ENCODE data around the gene THOP1.

GRCh38 chr19:2804156-2805004 lies 19.1 kb downstream of the THOP1 start:
- TF ChIP-seq CTCF (IDR thresholded peaks at IDR 0.05; ENCODE audit: low read length) = no peak
- TF ChIP-seq EZH2 (IDR thresholded peaks at IDR 0.05; ENCODE audit: borderline replicate concordance, low read length) = no peak
